Activated T-helper 2 cell treated with anti-CD3 and anti-CD28 coated beads, Interferon-gamma antibody, Interleukin-2, Interleukin-4, amounts not matched to agents 10 μg/mL and 5 μg/mL and 100 μg/mL, durations not matched to agents 14 hours and 24 hours and 36 hours (primary cell): ENCODE measurements around the gene JMJD8. TPM values are rescaled to one million over a fixed set of nuclear protein-coding genes. Genes with fewer than 3 reads are reported as not detected.

Experiments
- DNase-seq: peaks from one replicate; pipeline ENCODE4 v3.0.0; 2021; ENCODE audit warnings: low spot score
- H3K27ac Mint-ChIP-seq: one replicate; pipeline ENCODE4 v1.8.0; 2021; ENCODE audit warnings: mixed read lengths
- H3K27me3 Mint-ChIP-seq: one replicate; pipeline ENCODE4 v1.8.0; 2021; ENCODE audit warnings: low read depth, mixed read lengths
- H3K36me3 Mint-ChIP-seq: one replicate; pipeline ENCODE4 v1.8.0; 2021; ENCODE audit warnings: low read depth, mixed read lengths
- H3K4me1 Mint-ChIP-seq: one replicate; pipeline ENCODE4 v1.8.0; 2021; ENCODE audit warnings: low read depth, mixed read lengths
- H3K4me3 Mint-ChIP-seq: one replicate; pipeline ENCODE4 v1.8.0; 2021; ENCODE audit warnings: low read depth, mild to moderate bottlenecking, moderate library complexity, mixed read lengths
- H3K9me3 Mint-ChIP-seq: one replicate; pipeline ENCODE4 v1.8.0; 2021; ENCODE audit warnings: mixed read lengths
- intact Hi-C: fragments of 100-400 bp; cut with micrococcal nuclease; formaldehyde crosslinking; loops from one replicate; pipeline ENCODE4 v1.15.1; 2023
- total RNA-seq: library from RNA; stranded (reverse); gene quantifications from 2 replicates; pipeline ENCODE4 v1.2.3, GENCODE V29; 2022

JMJD8 gene
- total RNA-seq, 1 donor from 2014 or later: 48.8 TPM

DNA sequence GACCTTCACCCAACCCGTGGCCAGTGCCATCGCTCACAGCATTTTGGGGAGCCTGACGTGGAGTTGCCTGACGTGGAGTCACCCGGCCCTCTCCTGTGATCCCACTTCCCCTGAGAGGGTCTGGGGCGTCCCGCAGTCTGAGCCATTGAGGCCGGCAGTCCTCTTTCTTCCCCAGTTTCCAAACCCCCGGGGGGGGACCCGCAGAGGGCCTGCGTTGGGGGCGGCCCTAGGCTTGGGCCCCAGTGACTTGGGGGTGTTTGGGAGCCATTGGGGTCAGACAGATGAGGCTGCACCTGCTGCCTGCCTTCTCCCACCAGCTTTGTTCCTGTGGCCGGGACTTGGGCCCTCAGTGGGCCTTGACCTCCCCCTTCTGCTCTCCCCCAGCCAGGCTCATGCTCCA lies 14.5 kb downstream of the JMJD8 start:
- Mint-ChIP-seq H3K27ac (no peak overlapping the region), H3K4me3 (peak overlapping the region; percentile 79), H3K27me3 (no peaks in the 10 kb centered on the region), H3K4me1 (peaks cover 4% of the 10 kb centered on the region), H3K36me3 (peaks cover 10% of the 10 kb centered on the region), H3K9me3 (no peaks in the 10 kb centered on the region)
- intact Hi-C loops: no loop called here
- no peak for DNase-seq

DNA sequence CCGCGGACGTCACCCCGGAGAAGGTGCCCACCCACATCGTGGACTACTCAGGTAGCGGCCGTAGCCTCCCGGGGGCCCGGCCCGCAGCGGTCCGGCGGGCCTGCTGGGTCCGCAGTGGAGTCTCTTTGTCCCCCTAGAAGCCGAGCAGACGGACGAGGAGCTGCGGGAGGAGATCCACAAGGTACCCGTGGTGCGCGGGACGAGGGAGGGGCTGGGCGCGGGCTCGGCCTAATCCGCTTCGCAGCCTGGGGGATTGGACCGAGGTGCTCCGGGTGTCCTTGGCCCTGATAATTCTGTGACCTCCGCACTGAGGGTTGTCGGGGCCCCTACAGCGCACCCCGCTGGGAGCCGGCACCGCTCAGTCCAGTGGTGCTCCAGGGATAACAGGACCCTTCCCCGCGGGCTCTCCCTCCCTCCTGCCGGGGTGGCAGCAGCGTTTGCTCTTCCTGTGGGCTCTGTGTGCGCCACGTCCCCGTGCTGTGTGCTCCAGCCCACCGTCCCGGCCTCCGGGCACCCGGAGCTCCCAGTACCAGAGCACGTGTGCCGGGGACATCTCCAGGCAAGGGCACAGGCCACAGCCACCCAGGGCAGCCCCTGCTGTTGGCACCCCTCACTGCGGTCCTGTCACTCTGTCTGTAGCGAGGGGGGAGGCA lies 15.5 kb downstream of the JMJD8 start:
- H3K4me1 Mint-ChIP-seq: peaks cover 4% of the 10 kb centered on the region
- peak overlapping the region; percentile 79 for H3K4me3 Mint-ChIP-seq
- peak overlapping the region; percentile 58 for H3K27ac Mint-ChIP-seq
- no peaks in the 10 kb centered on the region for H3K9me3 Mint-ChIP-seq
- no peaks in the 10 kb centered on the region for H3K27me3 Mint-ChIP-seq
- no peak for DNase-seq
- peaks cover 10% of the 10 kb centered on the region for H3K36me3 Mint-ChIP-seq
- intact Hi-C loops: no loop called here

DNA sequence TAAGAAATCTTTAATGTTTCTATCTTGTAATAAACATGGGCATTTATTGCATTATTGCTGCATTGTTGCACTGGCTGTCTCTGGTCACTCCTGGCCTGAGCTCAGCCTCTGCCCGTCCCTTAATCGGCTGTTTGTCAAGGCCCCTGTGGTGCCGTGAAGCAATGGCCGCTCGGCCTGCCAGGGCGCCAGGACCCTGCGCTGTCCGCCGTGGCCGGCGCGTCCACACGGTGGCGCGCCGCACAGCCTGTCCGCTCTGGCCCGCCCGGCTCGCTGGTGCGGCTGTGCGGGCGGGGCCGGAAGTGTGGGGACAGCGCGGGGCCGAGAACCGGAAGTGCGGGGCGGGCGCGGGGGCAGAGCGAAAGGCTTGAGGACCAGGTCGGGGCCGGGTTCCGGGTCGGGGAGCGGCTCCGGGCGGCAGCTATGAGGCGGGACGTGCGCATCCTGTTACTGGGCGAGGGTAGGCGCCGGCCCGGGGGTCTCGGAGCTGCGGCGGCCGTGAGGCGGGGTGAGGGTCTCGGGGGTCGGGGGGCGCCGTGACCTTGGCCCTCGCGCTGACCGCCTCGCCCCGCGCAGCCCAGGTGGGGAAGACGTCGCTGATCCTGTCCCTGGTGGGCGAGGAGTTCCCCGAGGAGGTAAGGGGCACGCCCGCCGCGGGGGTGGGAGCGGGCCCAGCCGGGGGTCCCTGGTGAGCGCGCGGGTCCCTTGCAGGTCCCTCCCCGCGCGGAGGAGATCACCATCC lies 16.2 kb downstream of the JMJD8 start, which contains the start of gene RHOT2:
Gene RHOT2, plus strand, starts transcription at position 353 of the 739 bp plus-strand sequence. Its CDS starts 68 bp downstream, at position 421.
- DNase-seq: peak; percentile 93
- Mint-ChIP-seq H3K27me3 (no peaks in the 10 kb centered on the region), H3K4me3 (peak within 1 kb of the TSS; percentile 79), H3K36me3 (peaks cover 8% of the 10 kb centered on the region), H3K4me1 (peaks cover 4% of the 10 kb centered on the region), H3K27ac (peak within 1 kb of the TSS; percentile 80), H3K9me3 (no peaks in the 10 kb centered on the region)
- intact Hi-C loops: no loop called here

DNA sequence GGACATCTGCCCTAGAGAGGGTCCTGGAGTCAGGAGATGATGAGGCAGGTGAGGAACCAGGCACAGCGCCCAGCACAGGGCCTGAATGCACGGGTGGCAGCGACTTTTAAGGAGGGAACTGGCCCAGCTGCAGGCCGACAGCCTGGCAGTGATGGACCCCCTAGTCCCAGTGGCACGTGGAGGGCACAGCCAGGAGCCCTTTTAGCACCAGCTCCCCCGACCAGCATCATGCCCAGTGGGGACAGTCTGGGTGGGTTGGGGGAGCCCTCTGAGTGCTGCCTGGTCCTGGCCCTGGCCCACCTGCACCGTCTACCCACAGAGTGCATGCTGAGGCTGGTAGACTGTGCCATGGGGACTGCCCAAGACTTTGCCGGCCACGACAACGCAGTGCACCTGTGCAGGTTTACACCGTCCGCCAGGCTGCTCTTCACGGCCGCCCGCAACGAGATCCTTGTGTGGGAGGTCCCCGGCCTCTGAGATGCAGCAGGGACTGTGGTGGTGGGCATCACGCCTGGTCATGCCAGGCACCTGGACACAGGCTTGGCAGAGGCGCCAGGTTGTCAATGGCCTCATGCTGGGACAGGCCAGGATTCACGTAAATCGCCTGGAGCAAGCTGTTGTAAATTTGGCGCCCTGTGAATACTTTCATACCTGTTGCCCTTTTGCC lies 16.9 kb downstream of the JMJD8 start:
- H3K36me3 Mint-ChIP-seq: peaks cover 6% of the 10 kb centered on the region
- peak overlapping the region; percentile 71 for H3K4me3 Mint-ChIP-seq
- H3K4me1 Mint-ChIP-seq: peaks cover 4% of the 10 kb centered on the region
- DNase-seq: no peak
- intact Hi-C loops: no loop called here
- H3K9me3 Mint-ChIP-seq: no peaks in the 10 kb centered on the region
- peak overlapping the region; percentile 80 for H3K27ac Mint-ChIP-seq
- no peaks in the 10 kb centered on the region for H3K27me3 Mint-ChIP-seq

DNA sequence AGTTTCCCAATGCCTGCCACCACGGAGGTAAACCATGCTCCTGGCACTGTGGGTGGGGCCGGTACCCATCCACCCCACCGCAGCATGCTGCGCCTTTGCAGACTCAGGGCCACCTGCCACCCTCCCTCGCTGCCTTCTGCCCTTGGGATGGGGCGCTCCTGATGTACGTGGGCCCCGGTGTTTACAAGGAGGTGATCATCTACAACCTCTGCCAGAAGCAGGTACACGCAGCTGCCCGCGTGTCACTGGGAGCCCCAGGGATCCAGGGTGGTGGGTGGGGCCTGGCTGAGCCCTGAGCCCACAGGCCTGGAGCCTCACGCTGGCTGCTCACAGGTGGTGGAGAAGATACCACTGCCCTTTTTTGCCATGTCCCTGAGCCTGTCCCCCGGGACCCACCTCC lies 17.6 kb downstream of the JMJD8 start:
- Mint-ChIP-seq H3K9me3 (no peaks in the 10 kb centered on the region), H3K36me3 (peaks cover 6% of the 10 kb centered on the region), H3K4me3 (no peak overlapping the region), H3K27ac (no peak overlapping the region), H3K27me3 (no peaks in the 10 kb centered on the region), H3K4me1 (peaks cover 4% of the 10 kb centered on the region)
- DNase-seq: no peak
- intact Hi-C loops: no loop called here

DNA sequence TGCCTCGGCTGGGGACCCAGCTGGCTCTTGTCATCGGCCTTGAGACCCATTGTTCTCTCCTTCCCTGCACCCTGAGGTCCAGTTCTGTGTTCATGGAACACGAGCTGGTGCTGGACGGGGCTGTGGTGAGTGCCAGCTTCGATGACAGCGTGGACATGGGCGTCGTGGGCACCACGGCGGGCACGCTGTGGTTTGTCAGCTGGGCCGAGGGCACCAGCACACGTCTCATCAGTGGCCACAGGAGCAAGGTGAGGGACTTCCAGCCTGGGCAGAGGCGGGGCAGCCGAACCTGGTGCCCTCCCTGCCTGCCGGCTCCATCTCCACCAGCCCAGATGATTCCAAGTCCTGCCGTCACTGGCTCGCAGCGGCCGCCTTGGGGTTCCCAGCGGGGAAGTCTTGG lies 21.5 kb downstream of the JMJD8 start:
- no peaks in the 10 kb centered on the region for H3K9me3 Mint-ChIP-seq
- intact Hi-C loops: no loop called here
- DNase-seq: no peak
- H3K27me3 Mint-ChIP-seq: no peaks in the 10 kb centered on the region
- peaks cover 6% of the 10 kb centered on the region for H3K4me1 Mint-ChIP-seq
- H3K27ac Mint-ChIP-seq: no peak overlapping the region
- H3K36me3 Mint-ChIP-seq: no peaks in the 10 kb centered on the region
- H3K4me3 Mint-ChIP-seq: no peak overlapping the region

DNA sequence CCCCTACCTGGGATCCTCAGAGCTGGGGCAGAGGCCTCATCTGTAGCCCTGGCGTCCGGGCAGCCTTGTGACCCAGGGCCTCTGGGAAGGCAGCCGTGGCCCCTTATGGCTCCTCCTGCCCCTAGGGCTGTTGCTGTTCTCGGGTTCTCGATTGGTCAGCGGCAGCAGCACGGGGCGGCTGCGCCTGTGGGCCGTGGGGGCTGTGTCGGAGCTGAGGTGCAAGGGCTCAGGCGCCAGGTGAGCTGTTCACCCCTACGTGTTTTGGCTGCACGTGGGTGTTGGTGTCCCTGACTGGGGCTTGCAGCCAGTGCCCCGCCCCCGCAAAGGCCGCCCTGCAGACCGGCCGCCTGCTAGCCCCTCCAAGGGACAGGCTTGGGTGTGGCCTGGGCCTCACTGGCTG lies 22.0 kb downstream of the JMJD8 start:
- H3K9me3 Mint-ChIP-seq: no peaks in the 10 kb centered on the region
- no peak overlapping the region for H3K4me3 Mint-ChIP-seq
- no peaks in the 10 kb centered on the region for H3K27me3 Mint-ChIP-seq
- DNase-seq: no peak
- intact Hi-C loops: no loop called here
- peaks cover 3% of the 10 kb centered on the region for H3K4me1 Mint-ChIP-seq
- no peaks in the 10 kb centered on the region for H3K36me3 Mint-ChIP-seq
- no peak overlapping the region for H3K27ac Mint-ChIP-seq

DNA sequence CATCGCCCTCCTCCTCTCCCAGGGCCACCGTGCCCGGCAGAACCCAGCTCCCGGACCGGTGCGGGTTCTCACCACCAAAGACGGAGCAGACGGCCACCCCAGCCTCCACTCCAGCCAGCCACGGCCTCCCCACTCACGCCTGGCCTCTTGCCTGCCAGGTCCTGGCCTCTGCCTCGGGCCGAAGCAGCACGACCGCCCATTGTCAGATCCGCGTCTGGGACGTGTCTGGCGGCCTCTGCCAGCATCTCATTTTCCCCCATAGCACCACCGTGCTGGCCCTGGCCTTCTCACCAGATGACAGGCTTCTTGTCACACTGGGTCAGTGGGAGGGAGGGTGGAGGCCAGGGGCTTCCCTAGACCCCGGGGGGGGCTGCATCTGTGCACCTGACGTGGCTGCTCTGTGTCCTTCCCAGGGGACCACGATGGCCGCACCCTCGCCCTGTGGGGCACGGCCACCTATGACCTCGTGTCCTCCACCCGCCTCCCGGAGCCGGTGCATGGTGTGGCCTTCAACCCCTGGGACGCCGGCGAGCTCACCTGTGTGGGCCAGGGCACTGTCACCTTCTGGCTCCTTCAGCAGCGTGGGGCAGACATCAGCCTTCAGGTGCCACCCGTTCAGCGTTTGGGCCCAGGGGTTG lies 22.8 kb downstream of the JMJD8 start:
- Mint-ChIP-seq H3K4me3 (no peak overlapping the region), H3K27ac (no peak overlapping the region), H3K4me1 (peaks cover 3% of the 10 kb centered on the region), H3K27me3 (no peaks in the 10 kb centered on the region), H3K36me3 (no peaks in the 10 kb centered on the region), H3K9me3 (no peaks in the 10 kb centered on the region)
- intact Hi-C loops: no loop called here
- no peak for DNase-seq

DNA sequence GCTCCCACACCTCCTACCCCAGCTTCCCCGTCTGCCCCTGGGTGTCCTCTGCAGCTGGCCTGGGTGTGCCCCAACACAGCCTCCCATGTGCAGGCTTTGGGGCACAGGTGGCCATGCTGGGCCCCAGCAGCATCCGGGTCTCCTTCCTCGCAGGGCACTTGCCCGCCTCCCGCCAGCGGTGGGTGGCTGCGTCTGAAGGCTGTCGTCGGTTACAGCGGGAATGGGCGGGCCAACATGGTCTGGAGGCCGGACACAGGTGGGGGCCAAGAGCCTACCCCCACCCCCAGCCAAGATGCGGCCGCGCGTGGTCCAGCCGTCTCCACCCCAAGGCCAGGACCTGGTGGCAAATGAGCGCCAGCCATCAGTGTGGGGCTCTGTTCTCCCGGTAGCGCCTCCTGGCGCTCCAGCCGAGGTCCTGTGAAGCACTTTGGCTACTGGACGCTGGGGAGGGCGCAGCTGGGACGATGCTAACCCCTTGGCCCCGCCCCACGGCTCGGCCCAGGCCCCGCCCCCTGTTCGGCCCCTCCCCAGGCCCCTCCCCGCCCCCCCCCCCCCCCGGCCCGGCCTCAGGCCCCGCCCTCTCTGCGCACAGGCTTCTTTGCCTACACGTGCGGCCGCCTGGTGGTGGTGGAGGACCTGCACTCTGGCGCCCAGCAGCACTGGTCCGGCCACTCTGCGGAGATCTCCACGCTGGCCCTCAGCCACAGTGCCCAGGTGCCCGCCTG lies 23.5 kb downstream of the JMJD8 start:
- Mint-ChIP-seq H3K36me3 (no peaks in the 10 kb centered on the region), H3K27ac (no peak overlapping the region), H3K9me3 (no peaks in the 10 kb centered on the region), H3K4me1 (peaks cover 3% of the 10 kb centered on the region), H3K4me3 (no peak overlapping the region), H3K27me3 (no peaks in the 10 kb centered on the region)
- DNase-seq: peak; percentile 61
- intact Hi-C loops: no loop called here

DNA sequence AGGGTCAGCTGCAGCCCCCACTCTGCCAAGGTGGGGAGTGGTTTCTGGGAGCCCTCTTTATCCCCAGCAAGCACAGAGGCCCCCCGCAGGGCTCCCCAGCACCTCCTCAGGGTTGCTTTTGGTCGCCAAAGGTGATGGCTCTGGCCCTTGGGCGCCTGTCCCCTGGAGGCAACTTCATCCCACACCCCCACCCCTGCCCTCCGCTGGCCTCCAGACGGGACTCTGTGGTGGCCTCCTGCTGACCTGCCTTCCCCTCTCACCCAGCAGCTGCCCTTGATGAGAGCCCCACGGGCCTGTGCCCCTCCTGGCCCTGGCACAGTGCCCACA lies 24.0 kb downstream of the JMJD8 start:
- intact Hi-C loops: no loop called here
- Mint-ChIP-seq H3K4me3 (no peak overlapping the region), H3K27ac (no peak overlapping the region), H3K36me3 (no peaks in the 10 kb centered on the region), H3K4me1 (peaks cover 3% of the 10 kb centered on the region), H3K27me3 (no peaks in the 10 kb centered on the region), H3K9me3 (no peaks in the 10 kb centered on the region)
- DNase-seq: no peak

DNA sequence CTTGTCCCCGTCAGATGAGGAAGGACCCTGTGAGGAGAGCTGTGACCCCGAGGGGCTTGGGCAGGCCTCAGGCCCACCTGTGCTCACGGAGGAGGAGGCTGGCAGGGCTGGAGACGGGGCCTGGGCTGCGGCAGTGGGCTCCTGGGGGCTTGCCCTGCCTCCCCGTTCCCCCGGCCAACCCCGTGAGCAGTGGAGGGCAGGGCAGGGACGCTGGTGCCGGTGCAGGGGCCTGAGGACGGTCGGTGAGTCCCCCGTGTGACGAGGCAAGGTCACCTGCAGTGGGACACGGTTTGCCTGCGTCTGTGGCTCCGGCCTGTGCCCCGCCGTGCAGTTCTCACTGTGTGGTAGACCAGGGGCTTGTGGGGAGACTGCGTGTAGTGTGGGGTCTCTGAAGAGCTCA lies 24.5 kb downstream of the JMJD8 start:
- intact Hi-C loops: no loop called here
- Mint-ChIP-seq H3K4me3 (no peak overlapping the region), H3K27me3 (no peaks in the 10 kb centered on the region), H3K27ac (no peak overlapping the region), H3K36me3 (no peaks in the 10 kb centered on the region), H3K9me3 (no peaks in the 10 kb centered on the region), H3K4me1 (peaks cover 3% of the 10 kb centered on the region)
- DNase-seq: no peak

DNA sequence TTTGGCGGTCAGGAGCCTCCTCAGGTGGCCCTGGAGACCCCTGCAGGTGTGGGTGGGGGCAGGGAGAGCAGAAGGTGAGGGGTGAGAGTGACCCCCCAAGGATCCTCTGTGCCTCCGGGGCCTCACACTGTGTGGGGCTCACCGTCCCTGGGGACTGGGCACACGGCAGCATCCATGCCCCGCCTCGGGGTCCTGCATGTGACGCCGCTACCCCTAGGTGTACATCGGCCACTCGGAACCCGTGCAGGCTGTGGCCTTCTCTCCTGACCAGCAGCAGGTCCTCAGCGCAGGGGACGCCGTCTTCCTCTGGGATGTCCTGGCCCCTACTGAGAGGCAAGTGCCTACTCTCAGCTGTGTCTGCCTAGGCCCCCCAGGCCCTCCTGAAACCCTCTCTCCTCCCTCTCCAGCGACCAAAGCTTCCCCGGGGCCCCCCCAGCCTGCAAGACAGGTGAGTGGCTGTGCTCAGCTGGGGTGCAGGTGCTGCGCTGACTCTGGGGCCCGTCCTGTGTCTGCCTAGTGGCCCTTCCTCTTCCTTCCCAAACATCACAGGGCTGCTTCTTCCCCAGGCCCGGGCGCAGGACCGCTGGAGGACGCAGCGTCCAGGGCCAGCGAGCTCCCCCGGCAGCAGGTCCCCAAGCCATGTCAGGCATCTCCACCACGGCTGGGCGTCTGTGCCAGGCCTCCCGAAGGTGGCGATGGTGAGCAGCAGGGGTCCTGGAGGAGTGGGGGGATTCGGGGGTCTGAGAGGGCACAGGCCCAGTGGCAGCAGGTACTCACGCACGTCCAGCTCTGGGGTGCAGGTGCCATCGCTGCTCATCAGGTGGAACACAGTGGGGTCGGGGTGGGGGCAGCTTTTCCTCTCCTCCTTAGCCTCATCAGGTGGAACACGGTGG lies 25.2 kb downstream of the JMJD8 start:
- Mint-ChIP-seq H3K27ac (no peak overlapping the region), H3K4me3 (no peak overlapping the region), H3K9me3 (no peaks in the 10 kb centered on the region), H3K4me1 (peaks cover 3% of the 10 kb centered on the region), H3K36me3 (no peaks in the 10 kb centered on the region), H3K27me3 (no peaks in the 10 kb centered on the region)
- intact Hi-C loops: no loop called here
- no peak for DNase-seq
